Skeletal muscle tissue (tissue), 4 donors: Measurements from ENCODE around the gene COL4A1. TPM values are rescaled to one million over a fixed set of nuclear protein-coding genes. Genes with fewer than 3 reads are reported as not detected.

ENCODE experiments used
- H3K27ac ChIP-seq: one replicate; pipeline ENCODE4 v1.7.0; 2013; ENCODE audit warnings: mild to moderate bottlenecking, low read depth, low read length, inconsistent platforms
- H3K27me3 ChIP-seq, 3 donors: one replicate each; pipeline ENCODE4 v1.7.0; 2013; ENCODE audit warnings: low read length in 3 of 3; ENCODE audit not compliant: control insufficient read depth in 3 of 3, insufficient read depth in 3 of 3
- H3K36me3 ChIP-seq, 3 donors: one replicate each; pipeline ENCODE4 v1.7.0; 2013; ENCODE audit warnings: low read length in 3 of 3; ENCODE audit not compliant: control insufficient read depth in 3 of 3, insufficient read depth in 3 of 3
- H3K4me1 ChIP-seq, 3 donors: one replicate each; pipeline ENCODE4 v1.7.0; 2013; ENCODE audit warnings: low read length in 3 of 3, mild to moderate bottlenecking in 3 of 3; ENCODE audit not compliant: control insufficient read depth in 3 of 3, insufficient read depth in 3 of 3
- H3K4me3 ChIP-seq, 3 donors: one replicate each; pipeline ENCODE4 v1.7.0; 2013; ENCODE audit warnings: low read length in 3 of 3
- H3K9ac ChIP-seq, 3 donors: one replicate each; pipeline ENCODE4 v1.7.0; 2013; ENCODE audit warnings: low read length in 3 of 3, mild to moderate bottlenecking in 3 of 3, moderate library complexity in 2 of 3, low read depth in 1 of 3
- H3K9me3 ChIP-seq, 3 donors: one replicate each; pipeline ENCODE4 v1.7.0; 2013; ENCODE audit warnings: low read length in 3 of 3; ENCODE audit not compliant: control insufficient read depth in 3 of 3
- total RNA-seq: library from RNA; depleted of rRNA; stranded (reverse); fragments of >200 nt; gene quantifications from one replicate; pipeline ENCODE4 v1.2.3, GENCODE V29; 2014
- donor health status: Osteomylitis.

The COL4A1 gene
- total RNA-seq, 1 donor from 2014 or later: 774 TPM

GRCh38 chr13:110265682-110266430, 41.1 kb downstream of the COL4A1 start:
- H3K4me3 ChIP-seq: peak overlapping the region; percentile 5 to 32 (median 22)
- peaks cover 18 to 35% (median 30%) of the 10 kb centered on the region in 3 donors for H3K27me3 ChIP-seq
- no peaks in the 10 kb centered on the region for H3K9me3 ChIP-seq
- peak overlapping the region in 2 of 3 donors; percentile 3 to 36 for H3K9ac ChIP-seq
- H3K36me3 ChIP-seq: peaks cover 0 to 3% (median 0%) of the 10 kb centered on the region in 3 donors
- peaks cover 35 to 67% (median 44%) of the 10 kb centered on the region in 3 donors for H3K4me1 ChIP-seq
- peak overlapping the region; percentile 47 for H3K27ac ChIP-seq

DNA sequence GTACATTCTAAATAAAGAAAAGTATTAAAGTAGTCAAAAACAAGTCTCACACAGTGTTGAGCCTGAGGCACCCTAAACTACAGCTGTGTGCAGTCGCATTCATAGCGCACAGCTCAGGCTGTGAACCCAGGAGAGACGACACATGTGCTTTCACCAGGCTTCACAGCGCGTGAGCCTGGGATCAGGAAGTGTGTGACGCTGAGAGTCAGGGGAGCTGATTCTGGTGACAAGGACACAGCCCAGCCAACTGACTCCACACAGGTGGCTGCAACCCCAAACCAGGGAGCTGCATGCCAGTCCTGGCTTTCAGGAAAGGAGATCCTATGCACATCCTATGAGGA, 41.6 kb downstream of the COL4A1 start:
- Histone ChIP-seq H3K9ac (no peak overlapping the region), H3K9me3 (no peaks in the 10 kb centered on the region), H3K4me1 (peaks cover 37 to 64% (median 44%) of the 10 kb centered on the region in 3 donors), H3K27ac (no peak overlapping the region), H3K4me3 (peak overlapping the region in 1 of 3 donors; percentile 5), H3K27me3 (peaks cover 18 to 35% (median 26%) of the 10 kb centered on the region in 3 donors), H3K36me3 (peaks cover 0 to 3% (median 0%) of the 10 kb centered on the region in 3 donors)

DNA sequence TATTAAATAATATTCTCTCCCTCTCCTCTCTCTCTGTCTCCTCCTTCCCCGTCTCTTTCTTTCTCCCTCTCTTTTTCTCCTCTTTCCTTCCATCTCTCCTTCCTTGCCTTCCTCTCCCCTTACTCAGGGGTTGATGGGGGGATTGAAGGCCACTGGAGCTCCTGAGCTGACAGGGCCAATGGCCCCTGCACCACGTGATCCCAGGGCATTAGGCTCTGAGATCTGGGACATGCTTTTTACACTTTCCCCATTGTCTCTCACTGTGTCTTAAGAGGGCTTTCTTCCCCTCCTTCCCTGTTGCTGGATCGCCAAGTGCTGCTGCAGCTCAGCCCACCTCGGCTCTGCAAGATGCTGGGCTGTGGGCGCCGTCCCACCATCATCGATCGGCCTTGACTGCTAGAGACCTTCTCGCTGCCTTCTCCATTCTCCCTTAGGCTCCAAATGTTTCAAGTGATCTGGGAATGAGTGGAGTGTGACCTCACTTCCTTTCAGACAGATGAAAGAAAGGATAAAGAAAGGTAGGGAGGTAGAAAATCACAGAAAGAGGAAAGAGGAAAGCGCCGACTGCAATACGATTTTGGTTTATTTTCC, 42.2 kb downstream of the COL4A1 start:
- Histone ChIP-seq H3K9ac (no peak overlapping the region), H3K4me3 (no peak overlapping the region), H3K36me3 (peaks cover 0 to 3% (median 0%) of the 10 kb centered on the region in 3 donors), H3K9me3 (no peaks in the 10 kb centered on the region), H3K4me1 (peaks cover 40 to 61% (median 41%) of the 10 kb centered on the region in 3 donors), H3K27ac (peak overlapping the region; percentile 39), H3K27me3 (peaks cover 18 to 35% (median 26%) of the 10 kb centered on the region in 3 donors)

GRCh38 chr13:110263888-110264287, 43.1 kb downstream of the COL4A1 start:
- H3K27ac ChIP-seq: peak overlapping the region; percentile 39

DNA sequence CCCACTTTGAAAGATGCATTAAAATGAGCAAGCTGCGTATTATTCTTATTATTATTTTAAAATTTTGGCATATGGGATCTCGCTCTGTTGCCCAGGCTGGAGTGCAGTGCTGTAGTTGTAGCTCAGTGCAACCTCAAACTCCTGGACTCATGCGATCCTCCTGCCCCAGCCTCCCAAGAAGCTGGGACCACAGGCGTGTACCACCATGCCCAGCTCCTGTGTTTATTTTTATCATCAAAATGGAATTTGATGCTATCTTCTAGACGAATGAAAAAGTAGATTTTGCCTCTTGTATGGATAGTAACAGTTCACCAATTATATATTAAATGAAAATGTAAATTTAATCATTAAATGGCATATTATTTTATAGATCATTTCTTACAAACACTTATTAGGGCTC, 43.6 kb downstream of the COL4A1 start:
- Histone ChIP-seq H3K4me1 (peaks cover 36 to 60% (median 43%) of the 10 kb centered on the region in 3 donors), H3K9me3 (no peaks in the 10 kb centered on the region), H3K4me3 (no peak overlapping the region), H3K9ac (no peak overlapping the region), H3K27me3 (peaks cover 13 to 28% (median 26%) of the 10 kb centered on the region in 3 donors), H3K36me3 (peaks cover 0 to 2% (median 0%) of the 10 kb centered on the region in 3 donors), H3K27ac (no peak overlapping the region)

More at GRCh38 chr13:110263888-110264287, 43.1 kb downstream of the COL4A1 start:
- no peak overlapping the region for H3K9ac ChIP-seq
- peaks cover 0 to 3% (median 0%) of the 10 kb centered on the region in 3 donors for H3K36me3 ChIP-seq
- peaks cover 18 to 31% (median 26%) of the 10 kb centered on the region in 3 donors for H3K27me3 ChIP-seq
- H3K9me3 ChIP-seq: no peaks in the 10 kb centered on the region
- no peak overlapping the region for H3K4me3 ChIP-seq
- H3K4me1 ChIP-seq: peaks cover 40 to 63% (median 43%) of the 10 kb centered on the region in 3 donors

GRCh38 chr13:110262508-110263291, 44.3 kb downstream of the COL4A1 start:
- Histone ChIP-seq H3K4me1 (peaks cover 35 to 55% (median 43%) of the 10 kb centered on the region in 3 donors), H3K27ac (peak overlapping the region; percentile 62), H3K4me3 (peak overlapping the region in 2 of 3 donors; percentile 20 to 45), H3K27me3 (peaks cover 10 to 26% (median 23%) of the 10 kb centered on the region in 3 donors), H3K36me3 (no peaks in the 10 kb centered on the region), H3K9ac (no peak overlapping the region), H3K9me3 (no peaks in the 10 kb centered on the region)

DNA sequence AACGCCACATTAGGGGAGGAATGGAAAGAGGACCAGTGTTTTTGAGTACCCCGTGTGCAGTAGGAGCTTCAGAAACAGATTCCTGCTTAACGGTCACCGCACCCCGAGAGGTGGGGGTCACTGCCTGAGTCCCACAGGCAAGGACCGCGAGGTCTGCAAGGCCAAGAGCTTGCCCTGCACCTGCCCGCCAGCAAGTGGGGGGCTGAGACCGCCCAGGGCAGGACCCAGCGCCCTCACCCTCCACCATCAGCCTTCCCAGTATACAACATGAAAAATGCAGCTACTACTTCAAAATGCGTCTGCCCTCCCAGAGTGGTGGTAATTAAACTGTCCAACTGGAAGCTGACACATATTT, 44.9 kb downstream of the COL4A1 start:
- Histone ChIP-seq H3K4me3 (peak overlapping the region in 1 of 3 donors; percentile 13), H3K27me3 (peaks cover 10 to 26% (median 18%) of the 10 kb centered on the region in 3 donors), H3K9ac (no peak overlapping the region), H3K4me1 (peaks cover 35 to 55% (median 43%) of the 10 kb centered on the region in 3 donors), H3K9me3 (no peaks in the 10 kb centered on the region), H3K36me3 (no peaks in the 10 kb centered on the region), H3K27ac (peak overlapping the region; percentile 62)

DNA sequence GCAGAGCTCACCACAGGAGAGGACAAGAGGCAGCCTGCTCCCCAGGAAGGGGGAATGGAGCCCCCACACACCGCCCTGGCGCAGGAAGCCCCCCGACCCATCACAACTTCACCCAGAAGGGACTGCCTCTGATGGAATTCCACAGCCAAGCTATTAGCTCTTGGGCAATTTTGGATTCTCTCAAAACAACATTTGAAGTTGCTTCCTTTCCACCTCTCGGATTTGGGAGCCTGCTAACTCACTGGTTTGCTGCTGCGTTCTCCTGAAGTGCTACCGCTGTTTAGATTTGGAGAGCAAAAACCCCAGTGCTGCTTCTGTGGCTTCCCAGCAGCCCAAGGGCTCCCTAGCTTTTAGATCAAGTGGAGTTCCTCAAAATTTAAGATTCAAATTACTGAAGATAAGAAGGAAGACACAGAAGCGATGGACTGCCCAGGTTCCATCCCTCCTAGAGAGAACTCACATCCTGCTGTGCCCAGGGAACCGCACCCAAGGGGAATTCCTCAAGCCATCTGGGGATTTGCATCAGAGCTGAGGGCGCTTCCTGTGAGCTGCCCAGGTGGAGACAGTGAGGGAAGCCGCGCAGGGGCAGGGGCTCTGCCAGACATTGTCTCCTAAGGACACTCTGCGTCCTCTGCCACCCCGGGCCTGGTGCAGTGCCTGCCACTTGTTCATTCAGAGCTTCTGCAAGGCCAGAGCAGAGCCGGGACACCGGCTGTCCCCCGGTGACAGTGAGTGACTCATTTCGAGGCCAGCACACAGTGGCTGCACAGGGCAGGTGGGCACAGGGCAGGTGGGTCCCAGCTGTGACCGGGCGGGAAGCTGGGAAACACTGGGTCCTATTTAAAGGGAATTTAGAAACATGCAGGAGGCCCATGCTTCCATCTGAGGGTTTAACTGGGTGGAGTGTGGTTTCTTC, 45.5 kb downstream of the COL4A1 start:
- Histone ChIP-seq H3K27ac (peak overlapping the region; percentile 62), H3K36me3 (no peaks in the 10 kb centered on the region), H3K27me3 (peaks cover 10 to 25% (median 14%) of the 10 kb centered on the region in 3 donors), H3K9me3 (no peaks in the 10 kb centered on the region), H3K4me1 (peaks cover 35 to 55% (median 41%) of the 10 kb centered on the region in 3 donors), H3K9ac (no peak overlapping the region), H3K4me3 (no peak overlapping the region)

GRCh38 chr13:110259651-110260050, 47.3 kb downstream of the COL4A1 start:
- no peaks in the 10 kb centered on the region for H3K36me3 ChIP-seq
- H3K4me3 ChIP-seq: no peak overlapping the region
- H3K9me3 ChIP-seq: no peaks in the 10 kb centered on the region
- peak overlapping the region; percentile 14 for H3K27ac ChIP-seq
- H3K27me3 ChIP-seq: peaks cover 4 to 16% (median 6%) of the 10 kb centered on the region in 3 donors
- no peak overlapping the region for H3K9ac ChIP-seq
- H3K4me1 ChIP-seq: peaks cover 28 to 43% (median 29%) of the 10 kb centered on the region in 3 donors
